IMR-90 (cell line): ENCODE results near the gene TTF1. TPM values are rescaled to one million over a fixed set of nuclear protein-coding genes. Genes with fewer than 3 reads are reported as not detected.

ENCODE experiments used
- ATAC-seq: fragments of 200-7000 bp; cut with Tn5 transposase; 2 replicates; pipeline ENCODE4 v1.9.1; 2020; ENCODE audit warnings: low read depth, mild to moderate bottlenecking, moderate library complexity
- BruUV-seq: library from RNA; stranded (reverse); fragments of 400-500 nt; replicated peaks from 2 replicates; lab custom pipeline; 2021; lab: Mats Ljungman, UMichigan
- CTCF ChIA-PET: fragments of 300-600 bp; formaldehyde crosslinking; extraction: SDS; loops from one replicate; lab custom pipeline; 2021; ENCODE audit warnings: antibody characterized with exemption; lab: Yijun Ruan, JAX
- POLR2A ChIA-PET: fragments of 300-600 bp; sonication (Branson Sonifier 250); formaldehyde crosslinking; loops from one replicate; lab custom pipeline; 2022; ENCODE audit warnings: antibody characterized with exemption; ENCODE audit not compliant: unreplicated experiment; lab: Charles Lee
- DNase-seq: peaks from one replicate; pipeline ENCODE4 v3.0.0; 2013
- H2AFZ ChIP-seq: replicated peaks from 2 replicates; pipeline ENCODE3; 2013; ENCODE audit warnings: low read length, mild to moderate bottlenecking; ENCODE audit not compliant: poor library complexity
- H2AK5ac ChIP-seq: 2 replicates; pipeline ENCODE4 v1.6.1; 2013; ENCODE audit warnings: low read depth, low read length, inconsistent platforms
- H2AK9ac ChIP-seq: replicated peaks from 2 replicates; pipeline ENCODE3; 2013; ENCODE audit warnings: mild to moderate bottlenecking, low read depth, low read length, moderate library complexity; ENCODE audit not compliant: poor library complexity
- H2BK120ac ChIP-seq: 2 replicates; pipeline ENCODE4 v1.6.1; 2013; ENCODE audit warnings: low read depth, low read length, inconsistent platforms
- H2BK15ac ChIP-seq: 3 replicates; pipeline ENCODE4 v1.6.1; 2013; ENCODE audit warnings: low read depth, low read length, inconsistent platforms
- H2BK20ac ChIP-seq: 2 replicates; pipeline ENCODE4 v1.6.1; 2013; ENCODE audit warnings: low read depth, mild to moderate bottlenecking, inconsistent platforms, low read length, moderate library complexity
- H2BK5ac ChIP-seq: 2 replicates; pipeline ENCODE4 v1.6.1; 2013; ENCODE audit warnings: mild to moderate bottlenecking, low read depth, low read length, inconsistent platforms; ENCODE audit not compliant: poor library complexity, severe bottlenecking
- H3K14ac ChIP-seq: replicated peaks from 2 replicates; pipeline ENCODE4 v1.6.1; 2013; ENCODE audit warnings: low read depth, low read length, inconsistent platforms
- H3K18ac ChIP-seq: 2 replicates; pipeline ENCODE4 v1.6.1; 2013; ENCODE audit warnings: low read depth, low read length, control low read depth
- H3K23ac ChIP-seq: 2 replicates; pipeline ENCODE4 v1.6.1; 2013; ENCODE audit warnings: low read depth, low read length, inconsistent platforms
- H3K27ac ChIP-seq: 2 replicates; pipeline ENCODE4 v1.5.1; 2013; ENCODE audit warnings: mild to moderate bottlenecking, control low read depth, low read length; ENCODE audit not compliant: insufficient read depth
- H3K27me3 ChIP-seq: 2 replicates; pipeline ENCODE4 v1.6.1; 2013; ENCODE audit warnings: low read length; ENCODE audit not compliant: control insufficient read depth, insufficient read depth
- H3K36me3 ChIP-seq: 2 replicates; pipeline ENCODE4 v1.6.1; 2013; ENCODE audit warnings: low read length, mixed read lengths; ENCODE audit not compliant: control insufficient read depth, insufficient read depth
- H3K4ac ChIP-seq: 2 replicates; pipeline ENCODE4 v1.6.1; 2013; ENCODE audit warnings: low read depth, low read length, inconsistent platforms
- H3K4me1 ChIP-seq: 2 replicates; pipeline ENCODE4 v1.6.1; 2013; ENCODE audit warnings: low read length, mixed read lengths; ENCODE audit not compliant: control insufficient read depth, insufficient read depth
- H3K4me2 ChIP-seq: 2 replicates; pipeline ENCODE4 v1.6.1; 2013; ENCODE audit warnings: low read depth, mild to moderate bottlenecking, control low read depth, low read length, moderate library complexity
- H3K4me3 ChIP-seq: 2 replicates; pipeline ENCODE4 v1.5.1; 2013; ENCODE audit warnings: low read depth, mild to moderate bottlenecking, control low read depth, low read length, moderate library complexity; ENCODE audit not compliant: insufficient read depth
- H3K56ac ChIP-seq: 2 replicates; pipeline ENCODE4 v1.6.1; 2013; ENCODE audit warnings: low read length, inconsistent platforms; ENCODE audit not compliant: insufficient read depth; ENCODE audit errors: extremely low read depth
- H3K79me1 ChIP-seq, 2 experiments: 2 replicates each; pipeline ENCODE4 v1.6.1; 2013; ENCODE audit warnings: low read length in 2 of 2, inconsistent platforms in 1 of 2, low read depth in 1 of 2
- H3K9ac ChIP-seq: 2 replicates; pipeline ENCODE4 v1.6.1; 2013; ENCODE audit warnings: low read depth, low read length, control low read depth
- H3K9me1 ChIP-seq: 2 replicates; pipeline ENCODE4 v1.6.1; 2013; ENCODE audit warnings: low read length, inconsistent platforms; ENCODE audit not compliant: insufficient read depth
- H3K9me3 ChIP-seq: 2 replicates; pipeline ENCODE4 v1.6.1; 2013; ENCODE audit warnings: low read length; ENCODE audit not compliant: control insufficient read depth, insufficient read depth
- H4K20me1 ChIP-seq: 2 replicates; pipeline ENCODE4 v1.6.1; 2013; ENCODE audit warnings: low read length, inconsistent platforms; ENCODE audit not compliant: insufficient read depth
- H4K5ac ChIP-seq: 2 replicates; pipeline ENCODE4 v1.6.1; 2013; ENCODE audit warnings: mild to moderate bottlenecking, low read depth, low read length, control low read depth
- H4K8ac ChIP-seq, 2 experiments: 2 replicates each; pipeline ENCODE4 v1.6.1; 2013; ENCODE audit warnings: low read depth in 2 of 2, low read length in 2 of 2, control low read depth in 1 of 2, inconsistent platforms in 1 of 2
- H4K91ac ChIP-seq: 2 replicates; pipeline ENCODE4 v1.6.1; 2013; ENCODE audit warnings: low read depth, low read length, inconsistent platforms; ENCODE audit not compliant: insufficient read depth
- BHLHE40 ChIP-seq: fragments of 150-350 bp; IDR thresholded peaks from 2 replicates; pipeline ENCODE4 v1.6.1; 2016; ENCODE audit warnings: mild to moderate bottlenecking, low read depth, low read length
- CEBPB ChIP-seq: IDR thresholded peaks from 2 replicates; pipeline ENCODE4 v1.6.1; 2012; ENCODE audit warnings: low read depth, low read length, improper control_type of control experiment
- CHD1 ChIP-seq: IDR thresholded peaks from 2 replicates; pipeline ENCODE4 v1.6.1; 2012; ENCODE audit warnings: low read depth, low read length, improper control_type of control experiment
- CTCF ChIP-seq: conservative IDR thresholded peaks from 2 replicates; pipeline ENCODE4 v1.5.1; 2012; ENCODE audit warnings: mild to moderate bottlenecking, low read depth, low read length, improper control_type of control experiment
- ELK1 ChIP-seq: fragments of 150-350 bp; IDR thresholded peaks from 2 replicates; pipeline ENCODE4 v1.6.1; 2016; ENCODE audit warnings: low read depth, mild to moderate bottlenecking, low read length, moderate library complexity, borderline replicate concordance
- FOS ChIP-seq: fragments of 150-350 bp; IDR thresholded peaks from 2 replicates; pipeline ENCODE4 v1.6.1; 2016; ENCODE audit warnings: low read depth, low read length
- MAFK ChIP-seq: IDR thresholded peaks from 2 replicates; pipeline ENCODE4 v1.6.1; 2012; ENCODE audit warnings: low read depth, low read length, improper control_type of control experiment
- MAZ ChIP-seq: IDR thresholded peaks from 2 replicates; pipeline ENCODE4 v1.6.1; 2012; ENCODE audit warnings: low read depth, mild to moderate bottlenecking, low read length, improper control_type of control experiment, moderate library complexity, borderline replicate concordance
- MXI1 ChIP-seq: IDR thresholded peaks from 2 replicates; pipeline ENCODE4 v1.6.1; 2012; ENCODE audit warnings: low read depth, mild to moderate bottlenecking, low read length, moderate library complexity, borderline replicate concordance
- NFE2L2 ChIP-seq: fragments of 150-350 bp; IDR thresholded peaks from 2 replicates; pipeline ENCODE4 v1.6.1; 2016; ENCODE audit warnings: low read depth, mild to moderate bottlenecking, low read length
- POLR2A ChIP-seq: IDR thresholded peaks from 2 replicates; pipeline ENCODE4 v1.6.1; 2012; ENCODE audit warnings: mild to moderate bottlenecking, low read depth, low read length
- RAD21 ChIP-seq: IDR thresholded peaks from 2 replicates; pipeline ENCODE4 v1.6.1; 2012; ENCODE audit warnings: low read length, improper control_type of control experiment
- RCOR1 ChIP-seq: IDR thresholded peaks from 2 replicates; pipeline ENCODE4 v1.6.1; 2012; ENCODE audit warnings: mild to moderate bottlenecking, low read length, improper control_type of control experiment; ENCODE audit not compliant: insufficient replicate concordance
- RFX5 ChIP-seq: IDR thresholded peaks from 2 replicates; pipeline ENCODE4 v1.8.0; 2012; ENCODE audit warnings: low read depth, mild to moderate bottlenecking, low read length, moderate library complexity
- SMC3 ChIP-seq: fragments of 150-350 bp; IDR thresholded peaks from 2 replicates; pipeline ENCODE4 v1.6.1; 2016; ENCODE audit warnings: low read depth, mild to moderate bottlenecking, antibody characterized with exemption, low read length, moderate library complexity
- USF2 ChIP-seq: fragments of 150-350 bp; IDR thresholded peaks from 2 replicates; pipeline ENCODE4 v1.6.1; 2017; ENCODE audit warnings: mild to moderate bottlenecking, antibody characterized with exemption, low read length, low read depth
- WGBS, 2 experiments: methylation state at CpG; one replicate each; pipeline versions ENCODE4 v1.1.5 to v1.1.7; 2013; ENCODE audit warnings: missing lambda C conversion rate in 2 of 2; ENCODE audit not compliant: insufficient read length in 1 of 2; ENCODE audit errors: extremely low coverage in 2 of 2; 5-methylcytosine and 5-hydroxymethylcytosine counted together
- dilution Hi-C: fragments of 300-500 bp; cut with HindIII; formaldehyde crosslinking; loops from one replicate; pipeline ENCODE4 v1.14.3; 2018; ENCODE audit warnings: low sequenced_read_pairs; ENCODE audit not compliant: unreplicated experiment
- in situ Hi-C: fragments of 300-500 bp; cut with MboI; formaldehyde crosslinking; loops from 3 replicates; pipeline ENCODE4 v1.14.3; 2019; ENCODE audit warnings: low sequenced_read_pairs, inconsistent platforms, mixed read lengths
- intact Hi-C: fragments of 100-400 bp; cut with micrococcal nuclease; formaldehyde crosslinking; loops from 2 replicates; pipeline ENCODE4 v1.10.0; 2022
- polyA plus RNA-seq, 3 experiments: library from polyadenylated mRNA; depleted of rRNA; stranded (reverse); fragments of >200 nt; gene quantifications; 2 replicates each; pipeline ENCODE4 v1.2.3, GENCODE V29; 2012; ENCODE audit warnings: low replicate concordance in 1 of 3
- total RNA-seq: library from RNA; depleted of rRNA; stranded (reverse); fragments of >200 nt; gene quantifications from 2 replicates; pipeline ENCODE4 v1.2.3, GENCODE V29; 2012

Gene TTF1
- total and polyA plus RNA-seq, 2 of the 4 experiments (the other 2 are of a cell fraction) = 6.5 to 12.0 TPM

DNA sequence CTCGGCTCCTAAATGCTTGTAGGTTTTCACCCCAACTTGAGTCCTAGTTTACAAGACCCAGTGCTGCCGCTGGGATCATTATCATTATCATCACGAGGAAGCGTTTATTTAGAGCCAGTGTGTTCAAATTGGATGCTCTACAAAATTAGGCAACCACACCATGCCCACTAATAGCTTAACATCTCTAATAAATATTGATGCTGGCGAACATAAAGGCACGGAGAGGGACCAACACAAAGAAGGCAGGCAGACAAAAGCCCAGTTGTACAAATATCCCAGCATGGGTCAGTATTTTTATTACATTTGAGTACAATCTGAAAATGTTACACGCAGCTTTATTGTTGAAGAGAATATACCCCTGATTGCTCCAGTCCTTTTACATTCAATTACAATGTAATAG lies 8.1 kb upstream of the TTF1 start:
- TF ChIP-seq BHLHE40 (no peak), RCOR1 (no peak), CEBPB (no peak), POLR2A (no peak), CTCF (no peak), USF2 (no peak), NFE2L2 (no peak), CHD1 (no peak), FOS (no peak), RFX5 (no peak), MAZ (no peak), SMC3 (no peak), MXI1 (no peak), RAD21 (no peak), ELK1 (no peak), MAFK (no peak)
- no peak overlapping the region for H2BK120ac ChIP-seq
- H2BK15ac ChIP-seq = no peak overlapping the region
- in situ Hi-C loops = no loop called here
- H2BK20ac ChIP-seq = no peak overlapping the region
- DNase-seq = no peak
- H3K4me1 ChIP-seq = no peaks in the 10 kb centered on the region
- ChIA-PET POLR2A (no interaction called here), CTCF (no interaction called here)
- no peak overlapping the region for H2AK9ac ChIP-seq
- H3K27ac ChIP-seq = no peak overlapping the region
- BruUV-seq = no TSS peak
- ATAC-seq = no peak
- H3K36me3 ChIP-seq = no peaks in the 10 kb centered on the region
- H3K9me1 ChIP-seq = no peaks in the 10 kb centered on the region
- H3K9me3 ChIP-seq = no peaks in the 10 kb centered on the region
- H3K18ac ChIP-seq = no peak overlapping the region
- intact Hi-C loops = loop anchor here (10.0 kb wide), 3 partner anchors 90 to 490 kb away; no protein-coding TSS in a partner anchor
- no peaks in the 10 kb centered on the region for H3K79me1 ChIP-seq
- no peak overlapping the region for H2BK5ac ChIP-seq
- 33% methylated on average over 1 of the region's 7 CpGs; no CpG with 5 or more reads in 1 of the 2 experiments for WGBS, 2 experiments
- dilution Hi-C loops = no loop called here
- no peak overlapping the region for H4K91ac ChIP-seq
- H3K9ac ChIP-seq = no peak overlapping the region
- no peak overlapping the region for H3K4me2 ChIP-seq
- peaks cover 61% of the 10 kb centered on the region for H3K27me3 ChIP-seq
- H2AK5ac ChIP-seq = no peak overlapping the region
- H4K8ac ChIP-seq = no peak overlapping the region
- no peak overlapping the region for H3K4ac ChIP-seq
- H3K23ac ChIP-seq = no peak overlapping the region
- H3K4me3 ChIP-seq = no peak overlapping the region
- no peak overlapping the region for H2AFZ ChIP-seq
- H3K56ac ChIP-seq = no peak overlapping the region
- H4K5ac ChIP-seq = no peak overlapping the region
- no peaks in the 10 kb centered on the region for H4K20me1 ChIP-seq
- H3K14ac ChIP-seq = no peak overlapping the region
